Measurements from ENCODE around the gene JAK3. TPM values are rescaled to one million over a fixed set of nuclear protein-coding genes. Genes with fewer than 3 reads are reported as not detected.

Gene JAK3
- polyA plus RNA-seq, 1 of the 3 experiments (the other 2 are of a cell fraction), result 1.3 TPM

DNA sequence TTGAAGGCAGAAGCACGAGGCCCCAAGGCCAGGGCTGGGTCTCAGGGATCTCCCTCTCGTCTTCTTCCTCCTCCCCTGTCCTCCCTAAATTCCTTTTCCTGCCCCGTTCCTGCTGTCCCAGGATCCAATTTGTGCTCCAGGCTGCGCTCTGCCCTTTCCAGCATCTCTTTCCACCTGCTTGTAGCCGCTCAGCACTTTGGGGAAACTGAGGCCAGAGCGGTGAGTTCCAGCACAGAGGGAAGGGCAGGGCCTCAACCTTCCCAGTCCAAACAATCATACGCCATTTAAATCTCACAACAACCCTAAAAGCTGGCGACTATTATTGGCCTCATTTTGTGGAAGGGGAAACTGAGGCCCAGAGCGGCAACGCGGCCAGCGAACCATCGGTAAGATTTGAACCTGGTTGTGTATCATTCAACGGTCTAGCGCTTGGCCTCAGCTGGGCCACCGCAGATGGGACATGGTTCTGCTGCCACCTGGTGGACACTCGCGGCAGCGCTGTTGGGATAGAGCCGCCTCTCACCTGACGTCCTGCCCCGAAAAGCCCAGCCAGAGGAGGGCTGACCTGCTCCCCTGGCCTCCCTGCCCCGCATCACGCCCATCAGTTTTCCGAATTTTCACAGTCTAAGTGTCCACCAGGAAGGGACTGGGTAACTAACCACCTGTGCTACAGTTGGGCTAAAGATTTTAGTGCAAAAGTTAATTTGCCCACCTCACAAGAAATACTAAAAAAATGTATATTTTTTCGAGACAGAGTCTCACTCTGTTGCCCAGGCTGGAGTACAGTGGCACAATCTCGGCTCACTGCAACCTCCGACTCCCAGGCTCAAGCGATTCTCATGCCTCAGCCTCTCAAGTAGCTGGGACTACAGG lies 7.7 kb upstream of the JAK3 start (continued):
- TF ChIP-seq, protein P1, sequence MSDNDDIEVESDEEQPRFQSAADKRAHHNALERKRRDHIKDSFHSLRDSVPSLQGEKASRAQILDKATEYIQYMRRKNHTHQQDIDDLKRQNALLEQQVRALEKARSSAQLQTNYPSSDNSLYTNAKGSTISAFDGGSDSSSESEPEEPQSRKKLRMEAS (IDR thresholded peaks at IDR 0.05; ENCODE audit: low read depth), result no peak
- TF ChIP-seq, protein P2, sequence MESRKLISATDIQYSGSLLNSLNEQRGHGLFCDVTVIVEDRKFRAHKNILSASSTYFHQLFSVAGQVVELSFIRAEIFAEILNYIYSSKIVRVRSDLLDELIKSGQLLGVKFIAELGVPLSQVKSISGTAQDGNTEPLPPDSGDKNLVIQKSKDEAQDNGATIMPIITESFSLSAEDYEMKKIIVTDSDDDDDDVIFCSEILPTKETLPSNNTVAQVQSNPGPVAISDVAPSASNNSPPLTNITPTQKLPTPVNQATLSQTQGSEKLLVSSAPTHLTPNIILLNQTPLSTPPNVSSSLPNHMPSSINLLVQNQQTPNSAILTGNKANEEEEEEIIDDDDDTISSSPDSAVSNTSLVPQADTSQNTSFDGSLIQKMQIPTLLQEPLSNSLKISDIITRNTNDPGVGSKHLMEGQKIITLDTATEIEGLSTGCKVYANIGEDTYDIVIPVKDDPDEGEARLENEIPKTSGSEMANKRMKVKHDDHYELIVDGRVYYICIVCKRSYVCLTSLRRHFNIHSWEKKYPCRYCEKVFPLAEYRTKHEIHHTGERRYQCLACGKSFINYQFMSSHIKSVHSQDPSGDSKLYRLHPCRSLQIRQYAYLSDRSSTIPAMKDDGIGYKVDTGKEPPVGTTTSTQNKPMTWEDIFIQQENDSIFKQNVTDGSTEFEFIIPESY (IDR thresholded peaks at IDR 0.05; ENCODE audit: borderline replicate concordance, low read depth), result no peak
- no peak for TF ChIP-seq EZH2phosphoT487 (IDR thresholded peaks at IDR 0.05; ENCODE audit: borderline replicate concordance, low read depth)

DNA sequence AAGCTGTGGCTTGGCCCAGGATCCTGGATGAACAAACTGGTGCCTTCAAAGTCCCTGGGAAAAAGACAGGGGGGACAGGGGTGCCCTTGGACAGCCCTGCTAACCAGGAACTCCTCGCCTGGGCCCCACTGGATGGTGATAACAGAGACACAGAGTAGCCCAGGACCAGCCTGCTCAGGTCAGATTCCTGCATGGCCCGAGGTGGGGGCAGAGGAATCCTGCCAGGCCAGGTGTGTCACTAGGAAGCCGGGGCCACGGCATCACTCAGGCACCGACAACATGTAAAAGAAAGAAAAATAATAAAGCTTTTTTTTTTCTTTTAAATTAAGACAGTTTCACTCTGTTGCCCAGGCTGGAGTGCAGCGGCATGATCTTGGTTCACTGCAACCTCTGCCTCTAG lies 6.3 kb upstream of the JAK3 start:
- H3K79me2 ChIP-seq (ENCODE audit: insufficient read depth), result no peaks in the 10 kb centered on the region
- H3K27me3 ChIP-seq (ENCODE audit: insufficient read depth), result no peaks in the 10 kb centered on the region
- no peak overlapping the region for H3K9ac ChIP-seq
- no peaks in the 10 kb centered on the region for H3F3A ChIP-seq (replicated peaks; ENCODE audit: insufficient read depth)
- WGBS (ENCODE audit: low lambda C conversion rate), result 89% methylated on average over 5 of the region's 6 CpGs
- H3K27ac ChIP-seq (ENCODE audit: low read depth in 2 of 2, low read length in 1 of 2), result no peak overlapping the region
- H4K20me1 ChIP-seq (ENCODE audit: insufficient read depth), result no peaks in the 10 kb centered on the region
- no peak for DNase-seq
- H3K4me3 ChIP-seq (ENCODE audit: low read depth in 2 of 2, low read length in 1 of 2), result no peak overlapping the region
- ChIA-PET POLR2A (no interaction called here), CTCF (interaction anchor here (0.8 to 5.8 kb wide), 13 partner anchors 11 to 508 kb away, joined by 3 to 46 read pairs (median 7); partner anchors contain the start of gene B3GNT3)
- no peaks in the 10 kb centered on the region for H3K9me3 ChIP-seq
- TF ChIP-seq, protein P1 (IDR thresholded peaks at IDR 0.05; ENCODE audit: low read depth), result no peak
- TF ChIP-seq, protein P3, sequence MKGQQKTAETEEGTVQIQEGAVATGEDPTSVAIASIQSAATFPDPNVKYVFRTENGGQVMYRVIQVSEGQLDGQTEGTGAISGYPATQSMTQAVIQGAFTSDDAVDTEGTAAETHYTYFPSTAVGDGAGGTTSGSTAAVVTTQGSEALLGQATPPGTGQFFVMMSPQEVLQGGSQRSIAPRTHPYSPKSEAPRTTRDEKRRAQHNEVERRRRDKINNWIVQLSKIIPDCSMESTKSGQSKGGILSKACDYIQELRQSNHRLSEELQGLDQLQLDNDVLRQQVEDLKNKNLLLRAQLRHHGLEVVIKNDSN (IDR thresholded peaks at IDR 0.05; ENCODE audit: borderline replicate concordance, low read depth), result no peak
- TF ChIP-seq EP300 (IDR thresholded peaks at IDR 0.05; ENCODE audit: borderline replicate concordance in 1 of 2, low read depth in 1 of 2, low read length in 1 of 2) (no peak), FOSL2 (IDR thresholded peaks at IDR 0.05; ENCODE audit: borderline replicate concordance, low read depth) (no peak)
- no peak overlapping the region for H2AFZ ChIP-seq (ENCODE audit: low read depth)
- no peaks in the 10 kb centered on the region for H3K9me2 ChIP-seq
- no peaks in the 10 kb centered on the region; a peak in 1 of 4 replicates for H3K4me1 ChIP-seq (ENCODE audit: control insufficient read depth in 1 of 2, insufficient read depth in 2 of 2, low read depth in 1 of 2, low read length in 1 of 2)
- H3K4me2 ChIP-seq, result no peak overlapping the region
- H3K36me3 ChIP-seq (replicated peaks in 1 of 2; ENCODE audit: control insufficient read depth in 1 of 2, insufficient read depth in 2 of 2, low read length in 1 of 2), result no peaks in the 10 kb centered on the region

DNA sequence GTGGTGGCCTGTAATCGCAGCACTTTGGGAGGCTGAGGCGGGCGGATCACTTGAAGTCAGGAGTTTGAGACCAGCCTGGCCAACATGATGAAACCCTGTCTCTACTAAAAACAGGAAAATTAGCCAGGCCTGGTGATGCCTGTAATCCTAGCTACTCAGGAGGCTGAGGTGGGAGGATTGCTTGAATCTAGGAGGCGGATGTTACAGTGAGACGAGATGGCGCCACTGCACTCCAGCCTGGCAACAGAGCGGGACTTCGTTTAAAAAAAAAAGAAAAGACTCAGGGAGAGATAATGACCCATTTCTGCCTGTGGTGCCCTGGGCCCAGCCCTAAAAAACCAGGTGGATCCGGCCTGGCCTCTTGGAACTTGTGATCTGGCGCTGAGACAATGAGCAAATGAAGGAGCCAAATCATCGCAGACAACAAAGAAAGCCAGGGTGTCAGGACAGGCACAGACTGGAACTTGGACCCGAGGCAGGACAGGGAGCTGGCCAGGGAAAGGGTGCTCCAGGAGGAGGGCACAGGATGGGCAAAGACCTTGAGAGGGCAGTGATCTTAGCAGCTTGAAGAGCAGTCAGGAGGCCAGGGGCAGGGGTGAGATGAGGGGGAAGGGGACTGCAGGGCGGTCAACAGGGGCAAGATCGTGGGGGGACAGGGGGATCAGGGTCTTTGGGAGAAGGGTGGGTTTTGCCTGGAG lies 962 bp upstream of the JAK3 start:
- no peaks in the 10 kb centered on the region for H3K27me3 ChIP-seq (ENCODE audit: insufficient read depth)
- H3K9ac ChIP-seq, result no peak overlapping the region
- H3K9me3 ChIP-seq, result no peaks in the 10 kb centered on the region
- WGBS (ENCODE audit: low lambda C conversion rate), result 93% methylated on average over 14 of the region's 14 CpGs
- H3K79me2 ChIP-seq (ENCODE audit: insufficient read depth), result no peaks in the 10 kb centered on the region
- H3F3A ChIP-seq (replicated peaks; ENCODE audit: insufficient read depth), result no peaks in the 10 kb centered on the region
- peak; percentile 9 for DNase-seq
- no peak overlapping the region for H3K27ac ChIP-seq (ENCODE audit: low read depth in 2 of 2, low read length in 1 of 2)
- no peaks in the 10 kb centered on the region for H3K9me2 ChIP-seq
- no peak overlapping the region for H3K4me3 ChIP-seq (ENCODE audit: low read depth in 2 of 2, low read length in 1 of 2)
- ChIA-PET POLR2A (interaction anchor here (1.1 to 1.6 kb wide), 3 partner anchors 11 to 18 kb away, joined by 3 to 7 read pairs (median 3); partner anchors contain the start of gene RPL18A), CTCF (interaction anchor here (0.9 to 1.8 kb wide), 3 partner anchors 11 to 107 kb away, joined by 3 to 9 read pairs (median 5); partner anchors contain the start of gene RPL18A)
- no peaks in the 10 kb centered on the region for H4K20me1 ChIP-seq (ENCODE audit: insufficient read depth)
- no peaks in the 10 kb centered on the region for H3K36me3 ChIP-seq (replicated peaks in 1 of 2; ENCODE audit: control insufficient read depth in 1 of 2, insufficient read depth in 2 of 2, low read length in 1 of 2)
- H3K4me1 ChIP-seq (ENCODE audit: control insufficient read depth in 1 of 2, insufficient read depth in 2 of 2, low read depth in 1 of 2, low read length in 1 of 2), result no peaks in the 10 kb centered on the region; a peak in 1 of 4 replicates
- no peak overlapping the region for H3K4me2 ChIP-seq
- H2AFZ ChIP-seq (ENCODE audit: low read depth), result no peak overlapping the region
- TF ChIP-seq FOXJ3 (CRISPR knock-in tag; IDR thresholded peaks at IDR 0.05) (no peak), POLR2AphosphoS5 (IDR thresholded peaks at IDR 0.05; ENCODE audit: low read depth, low read length) (no peak), ELF1 (IDR thresholded peaks at IDR 0.05) (no peak), RCOR1 (IDR thresholded peaks at IDR 0.05; ENCODE audit: low read length) (no peak), CHD2 (IDR thresholded peaks at IDR 0.05; ENCODE audit: low read length, partially characterized antibody) (no peak), RXRA (IDR thresholded peaks at IDR 0.05; ENCODE audit: borderline replicate concordance, low read depth) (no peak)
- TF ChIP-seq, protein P4, sequence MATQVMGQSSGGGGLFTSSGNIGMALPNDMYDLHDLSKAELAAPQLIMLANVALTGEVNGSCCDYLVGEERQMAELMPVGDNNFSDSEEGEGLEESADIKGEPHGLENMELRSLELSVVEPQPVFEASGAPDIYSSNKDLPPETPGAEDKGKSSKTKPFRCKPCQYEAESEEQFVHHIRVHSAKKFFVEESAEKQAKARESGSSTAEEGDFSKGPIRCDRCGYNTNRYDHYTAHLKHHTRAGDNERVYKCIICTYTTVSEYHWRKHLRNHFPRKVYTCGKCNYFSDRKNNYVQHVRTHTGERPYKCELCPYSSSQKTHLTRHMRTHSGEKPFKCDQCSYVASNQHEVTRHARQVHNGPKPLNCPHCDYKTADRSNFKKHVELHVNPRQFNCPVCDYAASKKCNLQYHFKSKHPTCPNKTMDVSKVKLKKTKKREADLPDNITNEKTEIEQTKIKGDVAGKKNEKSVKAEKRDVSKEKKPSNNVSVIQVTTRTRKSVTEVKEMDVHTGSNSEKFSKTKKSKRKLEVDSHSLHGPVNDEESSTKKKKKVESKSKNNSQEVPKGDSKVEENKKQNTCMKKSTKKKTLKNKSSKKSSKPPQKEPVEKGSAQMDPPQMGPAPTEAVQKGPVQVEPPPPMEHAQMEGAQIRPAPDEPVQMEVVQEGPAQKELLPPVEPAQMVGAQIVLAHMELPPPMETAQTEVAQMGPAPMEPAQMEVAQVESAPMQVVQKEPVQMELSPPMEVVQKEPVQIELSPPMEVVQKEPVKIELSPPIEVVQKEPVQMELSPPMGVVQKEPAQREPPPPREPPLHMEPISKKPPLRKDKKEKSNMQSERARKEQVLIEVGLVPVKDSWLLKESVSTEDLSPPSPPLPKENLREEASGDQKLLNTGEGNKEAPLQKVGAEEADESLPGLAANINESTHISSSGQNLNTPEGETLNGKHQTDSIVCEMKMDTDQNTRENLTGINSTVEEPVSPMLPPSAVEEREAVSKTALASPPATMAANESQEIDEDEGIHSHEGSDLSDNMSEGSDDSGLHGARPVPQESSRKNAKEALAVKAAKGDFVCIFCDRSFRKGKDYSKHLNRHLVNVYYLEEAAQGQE (IDR thresholded peaks at IDR 0.05; ENCODE audit: low read depth, low read length), result no peak

Data from SK-N-SH (cell line).